Measurements from ENCODE around the gene WWC2. TPM values are rescaled to one million over a fixed set of nuclear protein-coding genes. Genes with fewer than 3 reads are reported as not detected.

WWC2 gene
- total and polyA plus RNA-seq, 9 donors = 9.4 to 43.0 (median 32.5) TPM

- no peak for DNase-seq
- H3K9me3 ChIP-seq = no peaks in the 10 kb centered on the region
- no peaks in the 10 kb centered on the region for H3K27me3 ChIP-seq
- H3K36me3 ChIP-seq = no peaks in the 10 kb centered on the region
- H3K4me1 ChIP-seq (ENCODE audit: insufficient read depth) = no peaks in the 10 kb centered on the region
- no peak overlapping the region for H3K4me3 ChIP-seq
- no peak overlapping the region for H3K27ac ChIP-seq
- intact Hi-C loops (cut with DNase I) = no loop called here
- 87 to 93% (median 91%) methylated on average over 13 of the region's 13 CpGs for WGBS, 3 donors
- TF ChIP-seq CTCF (IDR thresholded peaks at IDR 0.05) (no peak), EP300 (IDR thresholded peaks at IDR 0.05) (no peak), POLR2A (IDR thresholded peaks at IDR 0.05) (no peak)
Observed at GRCh38 chr4:183358215-183358755, 259.2 kb downstream of the WWC2 start.

GRCh38 chr4:183360161-183360919 is 261.3 kb downstream of the WWC2 start:
- WGBS, 3 donors = 49 to 58% (median 54%) methylated on average over 11 of the region's 11 CpGs
- intact Hi-C loops (cut with DNase I) = no loop called here
- no peaks in the 10 kb centered on the region for H3K4me1 ChIP-seq (ENCODE audit: insufficient read depth)

DNA sequence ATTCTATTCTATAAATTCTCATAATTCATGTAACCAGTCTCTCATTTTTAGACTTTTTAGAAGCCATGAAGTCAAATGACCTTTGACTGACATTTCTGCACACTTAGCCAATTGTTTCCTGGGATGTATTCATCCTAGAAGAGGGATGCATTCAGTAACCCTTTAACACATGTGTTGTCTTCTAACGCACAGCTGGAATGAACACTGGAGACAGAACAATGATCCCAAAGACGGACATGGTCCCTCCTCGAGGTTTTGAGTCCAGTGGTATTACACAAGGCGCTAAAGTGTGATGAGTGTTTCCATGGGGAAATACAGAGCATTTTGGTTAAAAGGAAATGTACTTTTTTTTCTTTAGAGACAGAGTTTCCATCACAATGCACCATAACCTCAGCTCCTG is 263.0 kb downstream of the WWC2 start:
- H3K4me3 ChIP-seq = no peak overlapping the region
- H3K27ac ChIP-seq = no peak overlapping the region
- WGBS, 3 donors = 92 to 94% (median 94%) methylated on average over 4 of the region's 4 CpGs
- TF ChIP-seq CTCF (IDR thresholded peaks at IDR 0.05) = no peak
- no peak for TF ChIP-seq EP300 (IDR thresholded peaks at IDR 0.05)
- TF ChIP-seq POLR2A (IDR thresholded peaks at IDR 0.05) = no peak
- H3K36me3 ChIP-seq = no peaks in the 10 kb centered on the region
- no peaks in the 10 kb centered on the region for H3K9me3 ChIP-seq
- no peaks in the 10 kb centered on the region for H3K27me3 ChIP-seq
- DNase-seq = no peak
- intact Hi-C loops (cut with DNase I) = no loop called here
- H3K4me1 ChIP-seq (ENCODE audit: insufficient read depth) = no peaks in the 10 kb centered on the region

More at GRCh38 chr4:183360161-183360919, 261.3 kb downstream of the WWC2 start:
- no peak overlapping the region for H3K27ac ChIP-seq
- no peak overlapping the region for H3K4me3 ChIP-seq
- no peaks in the 10 kb centered on the region for H3K9me3 ChIP-seq
- DNase-seq = no peak
- H3K27me3 ChIP-seq = no peaks in the 10 kb centered on the region
- no peaks in the 10 kb centered on the region for H3K36me3 ChIP-seq
- TF ChIP-seq POLR2A (IDR thresholded peaks at IDR 0.05) (no peak), CTCF (IDR thresholded peaks at IDR 0.05) (no peak), EP300 (IDR thresholded peaks at IDR 0.05) (no peak)

- WGBS, 3 donors = 57 to 60% (median 58%) methylated on average over 15 of the region's 15 CpGs
- Histone ChIP-seq H3K4me1 (ENCODE audit: insufficient read depth) (no peaks in the 10 kb centered on the region), H3K27ac (no peak overlapping the region), H3K4me3 (no peak overlapping the region), H3K9me3 (no peaks in the 10 kb centered on the region), H3K27me3 (no peaks in the 10 kb centered on the region), H3K36me3 (no peaks in the 10 kb centered on the region)
- TF ChIP-seq POLR2A (IDR thresholded peaks at IDR 0.05) (no peak), EP300 (IDR thresholded peaks at IDR 0.05) (no peak), CTCF (IDR thresholded peaks at IDR 0.05) (no peak)
- intact Hi-C loops (cut with DNase I) = no loop called here
- DNase-seq = no peak
Observed at GRCh38 chr4:183362916-183363542, 264.0 kb downstream of the WWC2 start.
